NCI-H2196 treated with DMSO at 0.1 percent for 48 hours (cell line): ENCODE measurements around the gene CHI3L1.

Experiments
- DNase-seq: peaks from one replicate; lab custom pipeline; 2025; ENCODE audit not compliant: unreplicated experiment; lab: John Stamatoyannopoulos, UW

Gene CHI3L1

GRCh38 chr1:203152158-203153034 lies 34.1 kb downstream of the CHI3L1 start:
- DNase-seq: no peak

- no peak for DNase-seq
Observed at GRCh38 chr1:203151362-203152157, 34.9 kb downstream of the CHI3L1 start.

GRCh38 chr1:203150511-203151297 lies 35.8 kb downstream of the CHI3L1 start:
- DNase-seq: no peak

GRCh38 chr1:203149188-203149840 lies 37.2 kb downstream of the CHI3L1 start:
- DNase-seq: no peak

GRCh38 chr1:203148579-203148978 lies 37.9 kb downstream of the CHI3L1 start:
- no peak for DNase-seq

- peak; percentile 12 for DNase-seq
Observed at GRCh38 chr1:203148127-203148526, 38.4 kb downstream of the CHI3L1 start.

- DNase-seq: no peak
Observed at GRCh38 chr1:203147376-203147775, 39.1 kb downstream of the CHI3L1 start.

GRCh38 chr1:203146537-203146936 lies 40.0 kb downstream of the CHI3L1 start:
- DNase-seq: no peak

- no peak for DNase-seq
Observed at GRCh38 chr1:203146042-203146369, 40.5 kb downstream of the CHI3L1 start.

- DNase-seq: no peak
Observed at GRCh38 chr1:203145321-203146041, 41.0 kb downstream of the CHI3L1 start.

GRCh38 chr1:203144661-203145060 lies 41.8 kb downstream of the CHI3L1 start:
- no peak for DNase-seq

GRCh38 chr1:203143641-203144040 lies 42.9 kb downstream of the CHI3L1 start:
- DNase-seq: no peak

GRCh38 chr1:203142684-203143408 lies 43.7 kb downstream of the CHI3L1 start:
- no peak for DNase-seq

- no peak for DNase-seq
Observed at GRCh38 chr1:203142124-203142523, 44.4 kb downstream of the CHI3L1 start.

- no peak for DNase-seq
Observed at GRCh38 chr1:203140743-203141520, 45.6 kb downstream of the CHI3L1 start.

GRCh38 chr1:203139976-203140475 lies 46.5 kb downstream of the CHI3L1 start:
- DNase-seq: no peak

GRCh38 chr1:203138066-203138465 lies 48.4 kb downstream of the CHI3L1 start:
- no peak for DNase-seq

- DNase-seq: no peak
Observed at GRCh38 chr1:203137324-203137723, 49.2 kb downstream of the CHI3L1 start.
